Measurements from ENCODE around the gene IRF4. TPM values are rescaled to one million over a fixed set of nuclear protein-coding genes. Genes with fewer than 3 reads are reported as not detected.

Gene IRF4
- total and polyA plus RNA-seq, 7 donors = 0.03 to 0.59 (median 0.27) TPM

- intact Hi-C loops (cut with DNase I) = no loop called here
- TF ChIP-seq CTCF (IDR thresholded peaks at IDR 0.05) = no peak
- ATAC-seq (no peak), DNase-seq (no peak)
- H3K27me3 ChIP-seq (ENCODE audit: insufficient read depth in 3 of 3, low read length in 2 of 3) = no peaks in the 10 kb centered on the region
- peaks cover 7% of the 10 kb centered on the region for H3K4me1 ChIP-seq
- WGBS, 3 donors = 90 to 94% (median 91%) methylated on average over 4 of the region's 4 CpGs
- no peak overlapping the region for H3K4me3 ChIP-seq
- H3K9me3 ChIP-seq = no peaks in the 10 kb centered on the region
- peaks cover 0 to 21% of the 10 kb centered on the region in 2 donors for H3K36me3 ChIP-seq (ENCODE audit: insufficient read depth in 1 of 2, low read depth in 1 of 2)
- H3K27ac ChIP-seq = no peak overlapping the region
Measured at GRCh38 chr6:347232-347631, 44.3 kb upstream of the IRF4 start.

- 94 to 95% (median 94%) methylated on average over 27 of the region's 27 CpGs for WGBS, 3 donors
- no peaks in the 10 kb centered on the region for H3K4me1 ChIP-seq
- H3K27me3 ChIP-seq (ENCODE audit: insufficient read depth in 3 of 3, low read length in 2 of 3) = no peaks in the 10 kb centered on the region
- DNase-seq (no peak), ATAC-seq (no peak)
- no peak overlapping the region for H3K27ac ChIP-seq
- TF ChIP-seq CTCF (IDR thresholded peaks at IDR 0.05) = no peak
- H3K36me3 ChIP-seq (ENCODE audit: insufficient read depth in 1 of 2, low read depth in 1 of 2) = peaks cover 0 to 21% of the 10 kb centered on the region in 2 donors
- no peak overlapping the region for H3K4me3 ChIP-seq
- intact Hi-C loops (cut with DNase I) = no loop called here
- H3K9me3 ChIP-seq = no peaks in the 10 kb centered on the region
Measured at GRCh38 chr6:347951-348859, 43.3 kb upstream of the IRF4 start.

GRCh38 chr6:348860-349396 lies 42.6 kb upstream of the IRF4 start:
- intact Hi-C loops (cut with DNase I) = no loop called here
- no peak for DNase-seq
- Histone ChIP-seq H3K4me1 (no peaks in the 10 kb centered on the region), H3K9me3 (no peaks in the 10 kb centered on the region), H3K36me3 (ENCODE audit: insufficient read depth in 1 of 2, low read depth in 1 of 2) (peaks cover 0 to 21% of the 10 kb centered on the region in 2 donors), H3K4me3 (no peak overlapping the region), H3K27me3 (ENCODE audit: insufficient read depth in 3 of 3, low read length in 2 of 3) (no peaks in the 10 kb centered on the region), H3K27ac (no peak overlapping the region)
- WGBS, 3 donors = 89 to 90% (median 90%) methylated on average over 21 of the region's 21 CpGs
- TF ChIP-seq CTCF (IDR thresholded peaks at IDR 0.05) = no peak
- ATAC-seq = peak in 1 of 4 donors; percentile 11

- WGBS, 3 donors = 76 to 84% (median 78%) methylated on average over 6 of the region's 6 CpGs
- Histone ChIP-seq H3K27ac (no peak overlapping the region), H3K9me3 (no peaks in the 10 kb centered on the region), H3K36me3 (ENCODE audit: insufficient read depth in 1 of 2, low read depth in 1 of 2) (peaks cover 0 to 21% of the 10 kb centered on the region in 2 donors), H3K27me3 (ENCODE audit: insufficient read depth in 3 of 3, low read length in 2 of 3) (no peaks in the 10 kb centered on the region), H3K4me3 (no peak overlapping the region), H3K4me1 (no peaks in the 10 kb centered on the region)
- TF ChIP-seq CTCF (IDR thresholded peaks at IDR 0.05) = no peak
- DNase-seq = no peak
- ATAC-seq = no peak
- intact Hi-C loops (cut with DNase I) = no loop called here
Measured at GRCh38 chr6:349491-349921, 42.0 kb upstream of the IRF4 start.

Data from psoas muscle (tissue), 8 donors.